GM13977 (cell line): ENCODE results near the gene PRR23B.

ENCODE experiments used
- DNase-seq: peaks from one replicate; pipeline ENCODE4 v3.0.0; 2012; ENCODE audit warnings: low spot score
- CTCF ChIP-seq: IDR thresholded peaks from 2 replicates; pipeline ENCODE4 v1.5.1; 2012; ENCODE audit warnings: mild to moderate bottlenecking, control low read depth; ENCODE audit not compliant: insufficient read depth; ENCODE audit errors: extremely low read depth, missing control alignments
- in situ Hi-C: fragments of 300-500 bp; cut with MboI; formaldehyde crosslinking; loops from one replicate; pipeline ENCODE4 v1.12.0; 2022; ENCODE audit warnings: low sequenced_read_pairs, low pct_unique_long_range_greater_than_20kb, mixed read lengths, inconsistent platforms; ENCODE audit not compliant: unreplicated experiment

PRR23B gene

DNA sequence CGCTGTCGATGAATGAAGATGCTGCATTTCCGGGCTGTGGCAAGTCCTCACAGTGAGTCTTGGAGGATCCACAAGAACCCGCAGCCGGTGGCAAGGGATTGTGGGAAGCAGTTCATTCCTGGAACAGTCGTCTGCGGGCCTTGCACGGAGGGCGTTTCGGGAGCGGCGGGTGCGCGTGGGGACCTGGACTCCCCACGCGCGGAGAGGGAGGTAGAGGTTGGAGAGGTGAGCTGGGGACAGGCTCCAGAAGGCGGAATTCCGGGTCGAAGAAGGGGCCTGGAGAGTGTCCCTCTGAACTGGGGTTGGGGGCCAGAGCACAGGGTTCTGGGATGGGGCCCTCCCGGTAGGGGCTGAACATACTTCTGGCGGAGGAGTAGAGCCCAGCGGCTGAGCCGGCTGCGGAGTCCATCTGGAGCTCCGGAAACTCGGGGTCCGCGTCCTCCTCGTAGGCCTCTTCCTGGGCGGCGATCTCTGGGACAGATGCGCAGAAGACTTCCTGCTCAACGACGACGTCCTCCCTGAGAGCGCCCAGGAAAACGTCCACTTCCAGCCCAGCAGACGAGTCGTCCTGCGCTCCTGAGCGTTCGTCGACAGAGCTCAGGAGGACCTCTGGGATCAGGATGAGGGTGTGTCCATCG, 15.3 kb downstream of the PRR23B start:
- in situ Hi-C loops: no loop called here
- no peak for DNase-seq
- no peak for TF ChIP-seq CTCF

DNA sequence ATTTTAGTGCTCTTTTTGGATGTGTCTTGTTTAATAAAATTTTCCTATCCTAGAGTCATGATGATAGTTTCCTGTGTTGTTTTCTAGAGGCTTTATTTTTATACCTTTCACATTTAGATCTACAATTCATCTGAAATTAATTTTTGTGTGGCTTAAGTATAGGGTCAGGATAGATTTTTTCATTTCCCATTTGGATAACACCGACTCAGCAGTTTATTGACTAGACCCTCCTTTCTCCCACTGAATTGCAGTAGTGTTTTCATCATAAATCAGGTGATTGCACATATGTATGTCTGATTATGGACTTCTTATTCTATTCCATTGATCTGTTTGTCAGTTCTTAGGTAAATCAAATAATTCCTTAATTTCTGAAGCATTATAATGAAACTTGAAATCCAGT, 25.0 kb downstream of the PRR23B start:
- DNase-seq: no peak
- TF ChIP-seq CTCF: no peak
- in situ Hi-C loops: no loop called here

DNA sequence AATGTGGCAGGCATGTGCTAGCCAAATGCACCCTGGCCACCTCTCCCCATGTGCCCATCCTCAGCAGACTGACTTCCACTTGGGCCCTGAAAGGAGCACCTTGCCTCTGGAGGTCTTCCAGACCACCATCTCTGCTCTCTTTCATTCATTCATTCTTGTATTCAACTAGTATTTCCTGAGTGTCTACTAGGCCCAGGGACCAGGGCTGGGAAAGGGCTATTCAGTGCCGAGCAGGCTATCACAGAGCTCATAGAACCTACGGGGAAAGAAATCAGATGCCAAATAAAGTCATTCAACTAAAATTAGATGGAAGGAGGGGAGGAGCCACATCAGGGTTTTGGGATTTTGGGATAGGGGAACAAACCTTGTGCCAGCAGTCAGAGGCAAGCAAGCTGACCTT, 33.5 kb downstream of the PRR23B start:
- in situ Hi-C loops: no loop called here
- TF ChIP-seq CTCF: no peak
- no peak for DNase-seq

GRCh38 chr3:138985932-138986331, 34.8 kb downstream of the PRR23B start:
- in situ Hi-C loops: no loop called here

GRCh38 chr3:138984816-138985215, 35.9 kb downstream of the PRR23B start:
- no peak for TF ChIP-seq CTCF

More at GRCh38 chr3:138985932-138986331, 34.8 kb downstream of the PRR23B start:
- TF ChIP-seq CTCF: no peak
- no peak for DNase-seq

GRCh38 chr3:138976047-138976446, 44.7 kb downstream of the PRR23B start:
- no peak for DNase-seq
- no peak for TF ChIP-seq CTCF
- in situ Hi-C loops: no loop called here

More at GRCh38 chr3:138984816-138985215, 35.9 kb downstream of the PRR23B start:
- in situ Hi-C loops: no loop called here
- no peak for DNase-seq
